ENCODE data around the gene ISCU.

ISCU gene

GRCh38 chr12:108577458-108577857, 15.1 kb downstream of the ISCU start:
- no peak overlapping the region for H3K4me3 ChIP-seq (ENCODE audit: low read depth, low read length)
- TF ChIP-seq, protein P1, sequence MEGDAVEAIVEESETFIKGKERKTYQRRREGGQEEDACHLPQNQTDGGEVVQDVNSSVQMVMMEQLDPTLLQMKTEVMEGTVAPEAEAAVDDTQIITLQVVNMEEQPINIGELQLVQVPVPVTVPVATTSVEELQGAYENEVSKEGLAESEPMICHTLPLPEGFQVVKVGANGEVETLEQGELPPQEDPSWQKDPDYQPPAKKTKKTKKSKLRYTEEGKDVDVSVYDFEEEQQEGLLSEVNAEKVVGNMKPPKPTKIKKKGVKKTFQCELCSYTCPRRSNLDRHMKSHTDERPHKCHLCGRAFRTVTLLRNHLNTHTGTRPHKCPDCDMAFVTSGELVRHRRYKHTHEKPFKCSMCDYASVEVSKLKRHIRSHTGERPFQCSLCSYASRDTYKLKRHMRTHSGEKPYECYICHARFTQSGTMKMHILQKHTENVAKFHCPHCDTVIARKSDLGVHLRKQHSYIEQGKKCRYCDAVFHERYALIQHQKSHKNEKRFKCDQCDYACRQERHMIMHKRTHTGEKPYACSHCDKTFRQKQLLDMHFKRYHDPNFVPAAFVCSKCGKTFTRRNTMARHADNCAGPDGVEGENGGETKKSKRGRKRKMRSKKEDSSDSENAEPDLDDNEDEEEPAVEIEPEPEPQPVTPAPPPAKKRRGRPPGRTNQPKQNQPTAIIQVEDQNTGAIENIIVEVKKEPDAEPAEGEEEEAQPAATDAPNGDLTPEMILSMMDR (conservative IDR thresholded peaks at IDR 0.05; ENCODE audit: low read depth, low read length), result no peak
- no peak for DNase-seq (ENCODE audit: low read depth)

GRCh38 chr12:108578264-108578663, 15.9 kb downstream of the ISCU start:
- no peak overlapping the region for H3K4me3 ChIP-seq (ENCODE audit: low read depth, low read length)
- no peak for DNase-seq (ENCODE audit: low read depth)
- TF ChIP-seq, protein P1 (conservative IDR thresholded peaks at IDR 0.05; ENCODE audit: low read depth, low read length), result no peak

DNA sequence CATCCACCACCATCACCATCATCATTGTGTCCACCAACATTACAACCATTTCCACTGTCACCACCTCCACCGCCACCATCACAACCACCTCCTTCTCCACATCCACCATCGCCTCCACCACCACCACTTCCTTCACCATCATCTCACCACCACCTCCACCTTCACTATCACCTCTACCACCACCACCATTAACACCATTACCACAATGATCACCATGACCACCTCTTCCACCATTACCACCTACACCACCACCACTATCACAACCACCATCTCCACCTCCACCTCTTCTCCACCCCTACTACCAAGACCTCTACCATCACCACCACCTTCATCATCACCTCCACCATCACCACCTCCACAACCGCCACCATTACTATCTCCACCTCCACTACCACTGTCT, 16.4 kb downstream of the ISCU start:
- TF ChIP-seq, protein P1 (conservative IDR thresholded peaks at IDR 0.05; ENCODE audit: low read depth, low read length), result no peak
- no peak for DNase-seq (ENCODE audit: low read depth)
- no peak overlapping the region for H3K4me3 ChIP-seq (ENCODE audit: low read depth, low read length)

GRCh38 chr12:108580531-108580930, 18.1 kb downstream of the ISCU start:
- TF ChIP-seq, protein P1 (conservative IDR thresholded peaks at IDR 0.05; ENCODE audit: low read depth, low read length), result no peak
- no peak overlapping the region for H3K4me3 ChIP-seq (ENCODE audit: low read depth, low read length)

DNA sequence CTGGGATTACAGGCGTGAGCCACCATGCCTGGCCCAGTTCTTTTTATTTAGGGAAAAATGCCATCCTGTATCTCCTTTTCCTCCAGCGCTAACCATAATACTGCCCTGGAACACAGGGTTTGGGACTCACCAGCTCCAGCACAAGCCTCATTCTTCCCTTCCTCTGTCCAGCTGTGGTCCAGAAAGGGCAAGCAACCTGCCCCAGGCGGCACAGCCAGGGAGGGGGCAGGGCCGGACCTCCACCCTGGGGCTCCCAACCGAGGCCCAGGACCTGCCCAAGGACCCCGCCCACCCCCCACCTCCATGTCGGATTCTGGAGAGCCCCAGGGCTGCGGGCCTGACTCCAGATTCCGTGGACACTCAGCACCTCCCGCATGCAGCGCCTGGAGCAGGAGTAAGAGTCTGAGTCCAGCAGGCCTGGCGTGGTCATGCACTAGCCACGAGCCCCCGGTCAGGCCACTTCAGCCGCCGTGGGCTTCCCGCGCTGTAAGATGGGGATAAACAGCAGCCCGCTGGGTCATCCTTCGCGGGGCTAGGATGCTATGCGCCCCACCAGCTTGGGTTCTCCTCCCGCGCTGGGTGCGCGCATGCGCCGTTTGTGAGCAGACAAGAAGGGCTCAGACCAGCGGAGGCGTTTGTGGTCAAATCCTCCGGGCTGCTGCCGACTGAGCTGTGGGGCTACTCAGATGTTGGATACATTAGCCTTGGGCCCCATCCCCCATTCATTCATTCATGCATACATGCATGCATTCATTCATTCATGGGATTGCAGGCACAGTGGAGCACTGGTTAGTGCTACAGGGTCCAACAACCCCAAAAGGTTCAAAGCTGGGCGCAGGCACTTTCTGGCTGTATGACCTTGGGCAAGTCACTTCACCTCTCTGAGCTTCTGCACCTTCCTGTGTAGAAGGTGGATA, 19.2 kb downstream of the ISCU start:
- H3K4me3 ChIP-seq (ENCODE audit: low read depth, low read length), result no peak overlapping the region
- no peak for DNase-seq (ENCODE audit: low read depth)
- TF ChIP-seq, protein P1 (conservative IDR thresholded peaks at IDR 0.05; ENCODE audit: low read depth, low read length), result no peak

More at GRCh38 chr12:108580531-108580930, 18.1 kb downstream of the ISCU start:
- peak; percentile 84 for DNase-seq (ENCODE audit: low read depth)

DNA sequence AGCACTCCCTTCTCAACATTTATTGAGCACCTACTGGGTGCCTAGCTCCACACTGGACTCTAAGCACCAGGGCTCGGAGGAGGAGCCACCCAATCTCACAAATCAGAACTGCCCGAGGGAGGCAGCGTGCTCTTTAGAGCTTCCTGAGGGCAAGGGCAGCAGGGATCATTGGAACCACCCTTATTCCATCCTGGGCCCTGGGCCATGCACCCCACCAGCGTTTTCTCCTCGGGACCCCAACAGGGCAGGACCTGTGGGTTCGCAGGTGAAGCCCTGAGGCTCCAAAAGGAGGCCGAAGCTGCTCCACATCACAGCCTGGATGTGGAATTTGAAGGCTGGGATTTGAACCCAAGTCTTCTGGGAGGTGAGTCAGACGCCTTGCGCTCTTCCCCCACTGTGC, 20.1 kb downstream of the ISCU start:
- TF ChIP-seq, protein P1 (conservative IDR thresholded peaks at IDR 0.05; ENCODE audit: low read depth, low read length), result no peak
- DNase-seq (ENCODE audit: low read depth), result no peak
- H3K4me3 ChIP-seq (ENCODE audit: low read depth, low read length), result no peak overlapping the region

All from choroid plexus epithelial cell (primary cell).